Trophoblast cell (in vitro differentiated cells and primary cell): ENCODE results near the gene RPAP3.

Experiments
- DNase-seq, 2 donors: peaks; one replicate each; pipeline ENCODE4 v3.0.0-alpha.2; 2016
- H2AFZ ChIP-seq: 2 replicates; pipeline ENCODE4 v1.6.1; 2013; ENCODE audit warnings: low read length, moderate library complexity, mild to moderate bottlenecking; ENCODE audit not compliant: insufficient read depth, poor library complexity
- H2AK5ac ChIP-seq: 2 replicates; pipeline ENCODE4 v1.6.1; 2013; ENCODE audit warnings: mild to moderate bottlenecking, low read length
- H2BK120ac ChIP-seq: 2 replicates; pipeline ENCODE4 v1.6.1; 2013; ENCODE audit warnings: low read length, mild to moderate bottlenecking, moderate library complexity; ENCODE audit not compliant: insufficient read depth, poor library complexity
- H2BK12ac ChIP-seq: 2 replicates; pipeline ENCODE4 v1.6.1; 2013; ENCODE audit warnings: mild to moderate bottlenecking, low read length, moderate library complexity
- H2BK5ac ChIP-seq: 2 replicates; pipeline ENCODE4 v1.6.1; 2013; ENCODE audit warnings: low read length, low read depth, moderate library complexity, mild to moderate bottlenecking; ENCODE audit not compliant: poor library complexity
- H3K14ac ChIP-seq: 2 replicates; pipeline ENCODE4 v1.6.1; 2013; ENCODE audit warnings: mild to moderate bottlenecking, low read length
- H3K18ac ChIP-seq: 2 replicates; pipeline ENCODE4 v1.6.1; 2013; ENCODE audit warnings: mild to moderate bottlenecking, low read length
- H3K23ac ChIP-seq: 2 replicates; pipeline ENCODE4 v1.6.1; 2013; ENCODE audit warnings: low read length
- H3K27ac ChIP-seq: 2 replicates; pipeline ENCODE4 v1.5.1; 2013; ENCODE audit warnings: low read depth, mild to moderate bottlenecking, inconsistent platforms, low read length, moderate library complexity
- H3K27me3 ChIP-seq: 2 replicates; pipeline ENCODE4 v1.6.1; 2013; ENCODE audit warnings: inconsistent platforms, mild to moderate bottlenecking, low read length, moderate library complexity; ENCODE audit not compliant: insufficient read depth
- H3K36me3 ChIP-seq, 2 experiments: 1 replicate in 1 of 2; 2 replicates in 1 of 2; pipeline ENCODE4 v1.6.1; 2013; ENCODE audit warnings: low read length in 2 of 2, mild to moderate bottlenecking in 2 of 2, moderate library complexity in 1 of 2; ENCODE audit not compliant: insufficient read depth in 2 of 2, control insufficient read depth in 1 of 2
- H3K4ac ChIP-seq: 2 replicates; pipeline ENCODE4 v1.6.1; 2013; ENCODE audit warnings: low read depth, mild to moderate bottlenecking, low read length, moderate library complexity
- H3K4me1 ChIP-seq, 2 experiments: 1 replicate in 1 of 2; 2 replicates in 1 of 2; pipeline ENCODE4 v1.6.1; 2013; ENCODE audit warnings: low read length in 2 of 2, mild to moderate bottlenecking in 2 of 2, moderate library complexity in 1 of 2; ENCODE audit not compliant: insufficient read depth in 2 of 2, control insufficient read depth in 1 of 2
- H3K4me2 ChIP-seq: 2 replicates; pipeline ENCODE4 v1.6.1; 2013; ENCODE audit warnings: inconsistent platforms, mild to moderate bottlenecking, low read length, moderate library complexity
- H3K4me3 ChIP-seq: 2 replicates; pipeline ENCODE4 v1.5.1; 2013; ENCODE audit warnings: mild to moderate bottlenecking, low read depth, low read length, inconsistent platforms
- H3K79me1 ChIP-seq: one replicate; pipeline ENCODE4 v1.6.1; 2013; ENCODE audit warnings: low read length
- H3K79me2 ChIP-seq: 2 replicates; pipeline ENCODE4 v1.6.1; 2013; ENCODE audit warnings: low read length, mild to moderate bottlenecking; ENCODE audit not compliant: control insufficient read depth, insufficient read depth, poor library complexity
- H3K9ac ChIP-seq: 2 replicates; pipeline ENCODE4 v1.6.1; 2013; ENCODE audit warnings: mild to moderate bottlenecking, low read length
- H3K9me3 ChIP-seq: 2 replicates; pipeline ENCODE4 v1.6.1; 2013; ENCODE audit warnings: low read depth, mild to moderate bottlenecking, control low read depth, inconsistent platforms, low read length; ENCODE audit not compliant: insufficient read depth
- H4K12ac ChIP-seq: 2 replicates; pipeline ENCODE4 v1.6.1; 2013; ENCODE audit warnings: low read depth, mild to moderate bottlenecking, low read length, moderate library complexity
- H4K8ac ChIP-seq: 2 replicates; pipeline ENCODE4 v1.6.1; 2013; ENCODE audit warnings: low read depth, mild to moderate bottlenecking, low read length, moderate library complexity
- H4K91ac ChIP-seq: one replicate; pipeline ENCODE4 v1.6.1; 2013; ENCODE audit warnings: low read depth, mild to moderate bottlenecking, low read length, moderate library complexity
- WGBS: extraction: QIAGEN DNeasy Blood & Tissue Kit; methylation state at CpG from one replicate; pipeline ENCODE4 v1.1.7; 2013; ENCODE audit warnings: missing lambda C conversion rate; ENCODE audit not compliant: insufficient read length, insufficient coverage; ENCODE audit errors: extremely low coverage; 5-methylcytosine and 5-hydroxymethylcytosine counted together

The RPAP3 gene

DNA sequence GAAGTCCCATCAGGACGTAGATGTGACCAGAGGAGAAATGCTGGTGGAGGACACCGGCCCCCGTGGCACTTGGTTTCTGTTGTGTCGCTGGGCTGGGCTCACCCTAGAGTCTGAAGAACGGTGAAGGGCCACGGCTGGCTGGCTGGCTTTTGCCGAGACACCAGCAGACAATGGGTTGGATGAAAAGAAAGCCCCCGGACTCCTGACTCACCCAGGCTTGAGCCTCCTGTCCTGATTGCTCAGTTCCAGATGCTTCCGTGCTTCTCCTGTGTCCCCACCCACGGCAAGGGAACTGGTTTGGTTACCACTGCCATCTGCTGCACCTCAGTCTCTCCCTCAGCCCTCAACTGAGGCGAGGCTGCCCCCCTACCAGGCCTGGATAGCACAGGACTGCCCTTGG lies 29.8 kb upstream of the RPAP3 start:
- Histone ChIP-seq H3K14ac (no peak overlapping the region), H3K18ac (no peak overlapping the region), H3K36me3 (no peaks in the 10 kb centered on the region), H2AFZ (no peak overlapping the region), H3K27ac (no peak overlapping the region), H3K4me2 (no peak overlapping the region), H4K8ac (no peak overlapping the region), H3K23ac (no peak overlapping the region), H3K4me3 (no peak overlapping the region), H3K9me3 (peaks cover 2% of the 10 kb centered on the region), H2BK5ac (no peak overlapping the region), H3K9ac (no peak overlapping the region), H4K12ac (no peak overlapping the region), H3K27me3 (no peaks in the 10 kb centered on the region), H2BK120ac (no peak overlapping the region), H2BK12ac (no peak overlapping the region), H4K91ac (no peak overlapping the region), H3K79me2 (no peaks in the 10 kb centered on the region), H3K4me1 (peaks cover 0 to 3% of the 10 kb centered on the region in 2 experiments), H3K4ac (no peak overlapping the region), H2AK5ac (no peak overlapping the region), H3K79me1 (no peaks in the 10 kb centered on the region)
- WGBS, result no CpG with 5 or more reads among the region's 11 CpGs
- DNase-seq, result peak in 1 of 2 donors; percentile 18

DNA sequence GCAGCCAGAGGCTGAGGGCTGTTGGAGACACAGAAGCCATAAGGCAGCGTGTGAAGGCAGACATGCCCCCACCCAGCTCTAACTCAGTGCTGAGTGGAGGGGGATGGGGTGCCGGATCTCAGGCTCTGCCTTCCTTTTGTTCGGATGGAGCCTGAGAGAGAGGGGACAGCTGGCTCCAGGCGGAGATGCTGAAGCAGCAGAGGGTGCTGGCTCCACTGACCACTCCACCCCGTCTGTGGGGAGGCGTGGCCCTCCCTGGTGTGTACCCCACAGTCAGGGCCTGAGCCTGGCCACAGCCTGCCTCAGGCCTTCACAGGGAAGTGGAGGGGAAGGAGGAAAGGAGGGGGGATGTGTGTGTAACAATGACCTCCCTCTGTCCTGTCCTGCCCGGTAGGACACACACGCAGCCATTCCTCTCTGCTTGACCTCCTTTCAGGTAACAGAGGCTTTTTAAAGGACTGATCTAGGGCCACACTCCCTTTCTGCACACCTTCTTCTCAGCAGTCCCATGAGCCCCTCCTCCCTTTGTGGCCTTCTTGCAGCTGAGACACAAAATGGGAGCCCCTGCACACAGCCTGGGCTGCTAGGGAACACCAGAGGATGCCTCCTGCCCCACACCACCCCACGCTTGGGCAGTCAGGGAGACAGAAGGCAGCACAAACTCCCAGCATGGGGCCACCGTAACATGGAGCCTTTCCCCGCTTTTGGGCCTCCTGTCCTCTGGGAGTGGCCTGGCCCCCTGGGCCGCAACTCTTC lies 29.1 kb upstream of the RPAP3 start:
- Histone ChIP-seq H3K79me2 (no peaks in the 10 kb centered on the region), H4K8ac (no peak overlapping the region), H3K4me2 (no peak overlapping the region), H3K27me3 (no peaks in the 10 kb centered on the region), H2BK5ac (no peak overlapping the region), H3K36me3 (no peaks in the 10 kb centered on the region), H3K9me3 (peaks cover 2% of the 10 kb centered on the region), H2BK120ac (no peak overlapping the region), H3K9ac (no peak overlapping the region), H3K27ac (no peak overlapping the region), H3K23ac (no peak overlapping the region), H3K4me1 (peaks cover 0 to 3% of the 10 kb centered on the region in 2 experiments), H4K12ac (no peak overlapping the region), H3K18ac (no peak overlapping the region), H4K91ac (peak overlapping the region; percentile 5), H2AK5ac (no peak overlapping the region), H3K4ac (no peak overlapping the region), H3K14ac (peak overlapping the region; percentile 1), H3K79me1 (no peaks in the 10 kb centered on the region), H2AFZ (peak overlapping the region; percentile 18), H2BK12ac (no peak overlapping the region), H3K4me3 (no peak overlapping the region)
- no CpG with 5 or more reads among the region's 12 CpGs for WGBS
- no peak for DNase-seq

- no peak overlapping the region for H3K23ac ChIP-seq
- no peak overlapping the region for H2BK5ac ChIP-seq
- no peaks in the 10 kb centered on the region for H3K36me3 ChIP-seq
- no peak overlapping the region for H2AK5ac ChIP-seq
- no peak overlapping the region for H3K18ac ChIP-seq
- H2BK12ac ChIP-seq, result no peak overlapping the region
- no peak overlapping the region for H3K4me3 ChIP-seq
- no peaks in the 10 kb centered on the region for H3K79me2 ChIP-seq
- WGBS, result no CpG with 5 or more reads among the region's 4 CpGs
- H2AFZ ChIP-seq, result no peak overlapping the region
- peaks cover 0 to 9% of the 10 kb centered on the region in 2 experiments for H3K4me1 ChIP-seq
- no peak overlapping the region for H4K8ac ChIP-seq
- no peak overlapping the region for H3K9ac ChIP-seq
- no peak overlapping the region for H3K4me2 ChIP-seq
- DNase-seq, result no peak
- no peaks in the 10 kb centered on the region for H3K79me1 ChIP-seq
- H3K9me3 ChIP-seq, result no peaks in the 10 kb centered on the region
- H3K4ac ChIP-seq, result no peak overlapping the region
- H2BK120ac ChIP-seq, result no peak overlapping the region
- no peak overlapping the region for H4K12ac ChIP-seq
- no peak overlapping the region for H4K91ac ChIP-seq
- H3K14ac ChIP-seq, result no peak overlapping the region
- no peak overlapping the region for H3K27ac ChIP-seq
- no peaks in the 10 kb centered on the region for H3K27me3 ChIP-seq
Measured at GRCh38 chr12:47733142-47733541, 27.3 kb upstream of the RPAP3 start.

- DNase-seq, result no peak
- Histone ChIP-seq H3K14ac (no peak overlapping the region), H4K91ac (no peak overlapping the region), H2AFZ (no peak overlapping the region), H3K4me2 (no peak overlapping the region), H2BK120ac (no peak overlapping the region), H3K36me3 (no peaks in the 10 kb centered on the region), H3K4me3 (no peak overlapping the region), H3K4me1 (peaks cover 0 to 9% of the 10 kb centered on the region in 2 experiments), H2BK12ac (no peak overlapping the region), H4K12ac (no peak overlapping the region), H3K79me2 (no peaks in the 10 kb centered on the region), H3K27me3 (no peaks in the 10 kb centered on the region), H2AK5ac (no peak overlapping the region), H3K23ac (no peak overlapping the region), H3K9ac (no peak overlapping the region), H3K4ac (no peak overlapping the region), H3K79me1 (no peaks in the 10 kb centered on the region), H3K27ac (no peak overlapping the region), H3K9me3 (no peaks in the 10 kb centered on the region), H4K8ac (no peak overlapping the region), H3K18ac (no peak overlapping the region), H2BK5ac (no peak overlapping the region)
- no CpG with 5 or more reads among the region's 2 CpGs for WGBS
Measured at GRCh38 chr12:47732504-47732903, 26.7 kb upstream of the RPAP3 start.
